SH-SY5Y (cell line): Measurements from ENCODE around the gene SAE1.

ENCODE experiments used
- GATA2 ChIP-seq: IDR thresholded peaks from 2 replicates; pipeline ENCODE4 v1.6.1; 2011; ENCODE audit warnings: mild to moderate bottlenecking, low read depth, low read length
- GATA3 ChIP-seq: IDR thresholded peaks from 2 replicates; pipeline ENCODE4 v1.6.1; 2011; ENCODE audit warnings: low read depth, mild to moderate bottlenecking, low read length, moderate library complexity

- TF ChIP-seq GATA2 (no peak), GATA3 (no peak)
Observed at GRCh38 chr19:47155148-47155547, 24.5 kb downstream of the SAE1 start.
